ENCODE results near the gene PCYOX1L.

Gene PCYOX1L

DNA sequence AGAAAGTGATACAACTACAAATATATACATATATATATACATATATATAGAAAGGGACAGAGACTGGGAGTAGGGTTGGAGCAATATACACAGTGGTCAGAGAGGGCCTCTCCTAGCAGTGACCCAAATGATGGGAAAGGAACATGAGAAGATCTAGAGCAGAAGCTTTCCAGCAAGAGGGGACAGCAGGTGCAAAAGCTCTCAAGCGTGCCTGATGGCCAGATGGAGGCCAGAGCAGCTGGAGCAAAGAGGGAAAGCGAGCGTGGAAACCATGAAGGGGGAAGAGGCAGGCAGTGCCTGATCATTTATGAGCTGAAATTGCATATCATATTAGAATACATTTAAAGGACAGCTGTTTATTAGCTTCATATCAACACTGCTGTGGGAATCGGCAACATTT, 20.1 kb upstream of the PCYOX1L start:
- no peak for DNase-seq (ENCODE audit: low read depth, low spot score)

DNA sequence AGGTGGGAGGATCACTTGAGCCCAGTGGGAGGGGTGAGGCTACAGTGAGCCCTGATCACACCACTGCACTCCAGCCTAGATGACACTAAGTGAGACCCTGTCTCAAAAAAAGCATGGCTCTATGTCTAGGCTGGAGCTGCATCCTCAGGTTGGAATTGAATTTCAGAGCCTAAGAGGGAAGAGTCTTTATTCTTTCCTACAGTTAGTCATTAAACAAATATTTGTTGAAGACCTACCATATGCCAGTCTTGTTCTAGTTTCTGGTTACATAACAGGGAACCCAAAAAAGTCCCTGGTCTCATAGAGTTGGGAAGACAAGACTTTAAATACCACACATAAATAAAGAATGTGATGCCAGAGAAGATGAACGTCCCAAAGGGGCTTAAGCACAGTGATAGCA, 19.5 kb upstream of the PCYOX1L start:
- DNase-seq (ENCODE audit: low read depth, low spot score): no peak

DNA sequence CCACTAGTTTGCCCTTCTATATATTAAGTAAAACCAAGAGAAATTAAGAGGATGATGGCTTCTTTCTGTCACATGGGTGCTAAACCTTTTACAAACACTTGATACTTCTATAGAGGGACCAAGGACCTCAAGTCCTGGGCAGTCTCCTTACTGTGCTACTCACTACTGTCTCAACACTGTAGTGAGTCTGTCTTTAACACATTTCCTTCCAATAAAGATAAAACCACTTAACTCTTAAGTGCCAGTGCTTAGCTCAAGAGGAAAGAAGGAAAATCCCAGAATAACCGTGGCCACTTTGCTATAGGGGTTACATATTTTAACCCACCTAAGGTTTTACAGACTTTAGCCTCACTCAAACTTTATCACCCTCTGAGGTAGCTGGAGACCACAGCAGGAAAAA, 16.9 kb upstream of the PCYOX1L start:
- DNase-seq (ENCODE audit: low read depth, low spot score): no peak

DNA sequence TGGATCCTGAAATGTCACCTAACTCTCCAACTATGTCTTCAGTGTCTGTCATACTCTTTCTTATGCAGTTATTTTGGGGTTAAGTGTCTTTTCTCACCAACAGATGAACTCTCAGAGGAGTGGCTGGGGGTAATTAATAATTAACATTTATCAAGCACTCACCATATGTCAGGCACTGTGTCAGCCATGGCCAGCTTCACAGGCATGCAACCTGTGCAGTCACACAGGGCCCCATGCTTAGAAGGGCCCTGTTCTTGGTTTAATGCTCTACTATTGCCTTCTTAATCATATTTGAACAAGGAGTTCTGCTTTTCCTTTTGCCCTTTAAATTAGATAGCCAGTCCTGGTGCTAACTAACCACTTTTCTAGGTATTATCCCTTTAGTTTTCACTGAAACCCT, 16.0 kb upstream of the PCYOX1L start:
- DNase-seq (ENCODE audit: low read depth, low spot score): no peak

DNA sequence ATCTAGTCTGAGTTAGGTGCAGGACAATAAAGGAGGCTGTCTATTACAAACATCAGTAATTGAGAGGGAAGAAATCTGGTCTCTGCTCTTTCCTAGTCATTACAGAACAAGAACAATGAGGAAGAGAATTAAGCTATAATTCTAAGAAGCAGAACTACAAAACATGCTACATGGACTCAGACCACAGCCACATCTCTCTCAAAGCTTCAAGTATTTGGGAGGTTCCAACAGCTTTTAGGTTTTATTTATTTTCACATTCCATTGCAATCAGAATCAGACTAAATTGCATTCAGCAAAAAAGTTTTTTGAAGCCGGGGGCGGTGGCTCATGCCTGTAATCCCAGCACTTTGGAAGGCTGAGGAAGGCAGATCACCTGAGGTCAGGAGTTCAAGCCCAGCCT, 13.7 kb upstream of the PCYOX1L start:
- no peak for DNase-seq (ENCODE audit: low read depth, low spot score)

DNA sequence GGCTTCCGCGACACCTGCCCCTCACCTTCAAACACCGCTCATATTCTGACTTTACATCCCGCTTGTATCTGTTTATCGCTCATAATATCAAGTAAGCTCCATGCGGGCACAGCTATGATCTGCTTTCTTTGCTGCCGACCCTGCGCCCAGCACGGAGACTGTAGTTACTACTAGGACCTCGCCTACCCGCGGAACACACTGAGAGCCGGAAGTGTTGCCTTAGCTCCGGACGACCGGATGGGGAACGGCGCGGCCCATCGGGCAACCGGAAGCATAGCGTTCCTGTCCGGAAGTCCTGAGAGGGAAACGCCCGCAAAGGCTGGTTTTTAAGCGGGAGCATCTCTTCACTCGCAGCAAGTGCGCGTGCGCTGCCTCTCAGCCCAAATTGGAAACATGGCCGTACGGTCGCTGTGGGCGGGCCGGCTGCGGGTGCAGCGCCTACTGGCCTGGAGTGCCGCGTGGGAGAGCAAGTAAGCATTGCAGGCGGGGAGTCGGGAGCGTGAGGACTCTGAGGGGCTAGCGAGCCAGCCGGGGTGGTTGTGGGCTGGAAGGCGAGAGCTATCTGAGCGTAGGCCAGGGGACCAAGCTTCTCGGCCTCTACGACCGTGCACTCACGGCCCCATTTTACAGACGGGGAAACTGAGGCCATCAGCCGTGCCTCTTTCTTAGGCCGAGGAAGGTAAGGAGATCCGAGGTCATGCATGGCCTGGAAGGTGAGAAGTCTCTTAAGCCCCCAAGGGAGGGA, 12.5 kb upstream of the PCYOX1L start, which contains the start of gene GRPEL2:
GRPEL2 (plus strand) TSS at position 353 of the 745 bp plus-strand sequence; CDS start at position 394, 41 bp downstream.
- peak; percentile 79 for DNase-seq (ENCODE audit: low read depth, low spot score)

DNA sequence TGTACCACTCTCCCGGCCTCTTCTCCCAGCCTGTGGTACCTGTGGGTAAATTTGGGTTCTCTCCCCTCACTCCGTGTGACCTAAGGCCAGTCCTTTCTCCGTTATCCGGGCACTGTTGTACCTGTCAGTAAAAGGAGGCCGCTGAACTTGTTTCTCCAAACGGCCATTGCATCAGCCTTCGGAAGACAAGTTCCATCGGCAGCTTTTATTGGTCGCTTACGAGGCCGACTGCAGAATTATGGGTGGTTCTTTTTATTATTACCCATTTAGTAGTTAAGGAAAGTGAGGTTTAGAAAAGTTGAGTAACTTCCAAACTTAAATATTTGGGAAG, 12.0 kb upstream of the PCYOX1L start:
- no peak for DNase-seq (ENCODE audit: low read depth, low spot score)

DNA sequence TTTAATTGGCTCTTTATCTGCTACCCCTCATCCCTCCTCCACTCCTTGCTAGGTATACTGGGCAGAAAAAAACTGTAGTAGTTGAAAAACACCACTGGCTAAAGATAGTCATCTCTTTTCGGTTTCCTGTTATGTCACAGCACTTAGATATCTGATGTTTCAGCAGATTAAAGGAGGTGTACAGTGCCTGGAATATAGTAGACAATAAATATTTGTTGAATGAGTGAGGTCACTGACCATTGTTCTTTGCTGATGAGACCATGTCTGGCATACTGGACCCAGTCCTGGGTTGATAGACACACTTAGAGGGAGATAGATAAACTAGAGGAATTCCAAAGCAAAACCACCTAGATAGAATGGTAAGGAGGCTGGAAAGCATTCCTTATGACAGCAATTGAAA, 9.3 kb upstream of the PCYOX1L start:
- DNase-seq (ENCODE audit: low read depth, low spot score): no peak

DNA sequence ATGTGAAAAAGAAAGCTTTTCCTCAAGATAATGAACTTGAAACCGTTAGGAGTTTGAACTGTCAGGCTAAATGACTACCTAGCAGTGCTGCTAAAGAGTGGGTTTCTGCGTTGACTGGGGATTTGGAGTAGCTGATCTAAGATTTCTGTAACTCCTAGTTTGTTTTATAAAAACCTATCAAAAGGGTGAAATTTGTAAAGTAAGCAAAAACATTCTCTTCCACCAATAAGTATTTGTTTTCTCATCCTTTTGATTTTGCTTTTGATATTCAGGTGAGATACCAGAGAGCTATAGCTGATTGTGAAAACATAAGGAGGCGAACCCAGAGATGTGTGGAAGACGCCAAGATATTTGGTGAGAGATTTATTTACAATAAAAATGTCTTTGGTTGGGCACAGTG, 8.5 kb upstream of the PCYOX1L start:
- DNase-seq (ENCODE audit: low read depth, low spot score): no peak

DNA sequence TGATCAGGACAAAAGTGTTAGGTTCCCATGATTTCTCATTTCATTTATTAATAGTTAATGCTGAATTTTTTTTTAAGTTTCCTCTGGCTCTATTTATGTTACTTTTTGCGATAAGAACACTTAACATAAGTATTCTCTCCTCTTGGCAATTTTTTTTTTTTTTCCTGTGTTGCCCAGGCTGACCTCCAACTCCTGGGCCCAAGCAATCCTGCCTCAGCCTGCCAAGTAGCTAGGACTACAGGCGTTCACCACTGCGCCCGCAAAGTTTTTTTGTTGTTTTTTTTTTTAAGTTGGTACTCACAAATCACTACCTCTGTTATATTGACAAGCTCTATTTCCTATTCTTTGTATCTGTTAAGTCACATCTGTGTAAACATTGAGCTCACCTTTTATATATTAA, 5.7 kb upstream of the PCYOX1L start:
- no peak for DNase-seq (ENCODE audit: low read depth, low spot score)

DNA sequence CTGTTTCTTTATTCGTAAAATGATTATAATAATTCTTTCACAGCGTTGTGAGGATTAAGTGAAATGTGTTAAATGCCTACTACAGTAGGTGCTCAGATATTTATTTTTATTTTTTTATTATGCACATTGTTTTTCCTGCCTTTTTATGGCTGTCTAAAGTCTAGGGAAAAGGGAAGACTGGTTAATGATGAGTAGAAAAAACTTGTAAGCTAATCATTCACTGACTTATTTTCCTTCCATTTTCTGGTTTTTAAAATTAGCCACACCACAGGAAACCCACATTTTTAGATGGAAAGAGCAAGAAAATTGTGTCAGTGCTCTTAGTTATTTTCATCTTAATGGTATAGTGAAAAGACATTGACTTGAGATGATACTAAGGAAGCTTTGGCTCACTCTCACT, 3.9 kb upstream of the PCYOX1L start:
- no peak for DNase-seq (ENCODE audit: low read depth, low spot score)

DNA sequence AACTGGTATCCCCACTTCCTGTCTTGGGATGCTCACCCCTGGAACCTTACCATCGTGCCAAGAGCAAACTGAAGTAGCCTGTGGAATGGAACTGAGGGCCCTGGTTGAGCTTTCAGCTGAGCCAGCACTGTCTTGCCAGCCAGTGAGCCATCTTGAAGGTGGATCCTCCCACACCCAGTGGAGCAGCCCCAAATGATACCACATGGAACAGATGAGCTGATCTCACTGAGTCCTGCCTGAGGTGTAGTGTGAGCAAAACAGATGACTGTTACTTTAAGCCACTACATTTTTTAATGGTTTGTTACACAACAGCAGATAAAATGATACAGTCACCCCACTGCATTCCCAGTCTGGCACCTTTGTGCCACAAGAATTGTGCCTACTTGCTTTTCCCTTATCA, 2.2 kb upstream of the PCYOX1L start:
- DNase-seq (ENCODE audit: low read depth, low spot score): no peak

DNA sequence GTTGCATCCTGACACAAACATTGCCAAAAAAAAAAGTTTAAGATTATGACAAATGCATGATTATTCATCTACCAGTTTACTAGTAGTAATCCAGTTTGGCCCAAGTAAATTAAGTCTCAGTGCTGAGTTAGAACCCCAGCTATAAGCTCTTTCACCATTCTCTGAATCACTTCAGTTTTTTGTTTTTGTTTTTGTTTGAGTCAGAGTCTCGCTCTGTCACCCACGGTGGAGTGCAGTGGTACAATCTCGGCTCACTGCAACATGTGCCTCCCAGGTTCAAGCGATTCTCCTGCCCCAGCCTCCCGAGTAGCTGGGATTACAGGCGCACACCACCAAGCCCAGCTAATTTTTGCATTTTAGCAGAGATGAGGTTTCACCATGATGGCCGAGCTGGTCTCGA, 1.5 kb upstream of the PCYOX1L start:
- no peak for DNase-seq (ENCODE audit: low read depth, low spot score)

DNA sequence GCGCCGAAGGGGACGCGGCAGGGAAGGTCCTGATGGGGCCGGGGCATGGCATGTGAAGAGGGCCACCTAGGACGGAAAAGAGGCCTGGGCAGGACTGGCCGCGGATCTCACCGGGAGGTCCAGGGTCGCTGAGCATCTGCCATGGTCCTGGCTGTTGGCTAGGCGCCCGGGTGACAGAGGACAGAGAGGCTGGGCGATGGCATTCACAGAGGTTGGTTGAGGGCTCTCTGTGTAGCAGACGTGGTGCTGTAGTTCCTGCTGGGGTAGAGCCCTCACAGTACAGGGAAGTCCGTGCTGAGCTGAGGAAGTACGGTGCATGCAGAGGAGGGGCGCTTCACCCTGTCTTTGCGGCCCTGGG, 427 bp downstream of the PCYOX1L start:
- no peak for DNase-seq (ENCODE audit: low read depth, low spot score)

DNA sequence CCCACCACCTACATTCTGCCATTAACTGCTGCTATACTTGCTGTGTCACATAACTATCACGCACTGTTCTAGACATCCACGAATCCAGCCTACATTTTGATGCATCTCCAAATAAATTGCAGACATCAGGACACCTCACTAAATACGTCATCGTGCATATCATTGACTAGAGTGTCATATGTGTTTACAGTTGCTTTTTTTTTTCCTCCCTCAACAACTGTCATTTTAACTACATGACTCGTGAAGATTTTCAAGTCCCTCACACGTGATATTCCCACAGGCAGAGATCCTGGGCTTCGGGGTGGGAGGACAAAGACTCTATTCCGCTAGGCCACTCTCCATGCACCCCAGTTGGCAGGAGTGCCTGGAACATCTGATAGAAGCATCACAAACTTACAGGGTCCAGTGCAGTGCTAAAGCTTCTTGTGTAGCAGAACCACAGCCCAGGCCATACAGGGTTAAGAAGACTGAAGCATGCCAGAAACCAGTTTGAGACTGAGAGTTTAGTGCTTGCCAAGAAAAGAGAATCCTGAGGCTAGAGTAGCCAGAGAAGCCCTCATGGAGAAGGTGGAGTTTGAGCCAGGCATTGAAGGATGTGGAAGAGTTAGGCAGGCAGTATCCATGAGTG, 1.1 kb downstream of the PCYOX1L start:
- DNase-seq (ENCODE audit: low read depth, low spot score): no peak

DNA sequence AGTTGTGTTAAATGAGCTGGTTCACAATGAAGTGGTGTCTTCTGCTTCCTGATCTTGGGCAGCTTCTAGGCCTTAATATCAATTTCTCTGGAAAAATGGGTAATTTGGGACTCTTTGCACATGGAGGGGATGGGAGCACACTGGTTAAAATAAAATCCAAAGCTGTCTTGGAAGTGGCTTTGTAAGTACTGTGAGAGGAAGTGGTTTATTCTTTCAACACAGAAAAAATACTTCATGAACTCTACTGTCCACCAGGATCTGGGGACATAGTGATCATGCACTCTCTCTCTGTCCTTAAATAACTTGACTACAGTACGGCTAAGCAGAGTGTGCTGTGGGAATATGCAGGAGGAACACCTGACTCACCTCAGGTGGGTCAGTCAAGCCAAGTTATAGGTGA, 2.4 kb downstream of the PCYOX1L start:
- DNase-seq (ENCODE audit: low read depth, low spot score): no peak

DNA sequence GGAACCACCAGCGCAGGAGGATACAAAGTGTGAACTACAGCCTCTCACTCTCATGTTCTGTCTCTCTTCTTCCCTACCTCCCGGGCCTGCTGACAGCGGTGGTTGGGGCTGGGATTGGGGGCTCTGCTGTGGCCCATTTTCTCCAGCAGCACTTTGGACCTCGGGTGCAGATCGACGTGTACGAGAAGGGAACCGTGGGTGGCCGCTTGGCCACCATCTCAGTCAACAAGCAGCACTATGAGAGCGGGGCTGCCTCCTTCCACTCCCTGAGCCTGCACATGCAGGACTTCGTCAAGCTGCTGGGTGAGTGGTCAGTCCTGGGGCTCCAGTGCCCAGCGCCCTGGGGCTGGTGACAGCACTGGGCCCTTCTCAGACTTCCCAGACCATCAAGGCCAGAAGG, 4.7 kb downstream of the PCYOX1L start:
- no peak for DNase-seq (ENCODE audit: low read depth, low spot score)

DNA sequence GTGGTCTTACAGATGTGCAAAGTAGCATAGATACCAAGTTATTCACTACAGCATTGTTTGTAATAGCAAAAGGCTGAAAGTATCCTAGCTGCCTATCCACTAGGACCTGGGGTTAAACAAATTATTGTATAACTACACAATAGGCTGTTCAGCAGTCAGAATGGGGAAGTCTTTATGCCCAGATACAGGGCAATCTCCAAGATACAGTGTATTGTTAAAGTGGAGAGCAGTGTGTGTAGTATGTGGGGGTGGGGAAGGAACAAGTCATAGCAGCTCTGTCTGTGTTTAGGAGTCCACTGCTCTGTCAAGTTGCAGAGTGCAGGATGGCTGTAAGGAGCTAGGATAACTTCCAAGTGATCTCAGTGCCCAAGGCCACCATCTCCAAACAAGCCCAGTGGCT, 5.5 kb downstream of the PCYOX1L start:
- no peak for DNase-seq (ENCODE audit: low read depth, low spot score)

DNA sequence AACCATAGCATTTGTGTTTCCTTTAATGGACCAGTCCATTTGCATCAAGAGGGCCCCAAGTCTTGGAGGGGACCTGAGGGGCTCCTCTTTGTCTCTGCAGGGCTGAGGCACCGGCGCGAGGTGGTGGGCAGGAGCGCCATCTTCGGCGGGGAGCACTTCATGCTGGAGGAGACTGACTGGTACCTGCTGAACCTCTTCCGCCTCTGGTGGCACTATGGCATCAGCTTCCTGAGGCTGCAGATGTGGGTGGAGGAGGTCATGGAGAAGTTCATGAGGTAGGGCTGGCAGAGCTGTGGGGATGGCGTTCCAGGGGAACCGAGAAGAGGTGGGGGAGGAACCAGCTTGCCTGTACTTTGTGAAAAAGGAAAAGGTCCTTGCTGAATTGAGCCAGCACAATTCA, 6.1 kb downstream of the PCYOX1L start:
- DNase-seq (ENCODE audit: low read depth, low spot score): no peak

DNA sequence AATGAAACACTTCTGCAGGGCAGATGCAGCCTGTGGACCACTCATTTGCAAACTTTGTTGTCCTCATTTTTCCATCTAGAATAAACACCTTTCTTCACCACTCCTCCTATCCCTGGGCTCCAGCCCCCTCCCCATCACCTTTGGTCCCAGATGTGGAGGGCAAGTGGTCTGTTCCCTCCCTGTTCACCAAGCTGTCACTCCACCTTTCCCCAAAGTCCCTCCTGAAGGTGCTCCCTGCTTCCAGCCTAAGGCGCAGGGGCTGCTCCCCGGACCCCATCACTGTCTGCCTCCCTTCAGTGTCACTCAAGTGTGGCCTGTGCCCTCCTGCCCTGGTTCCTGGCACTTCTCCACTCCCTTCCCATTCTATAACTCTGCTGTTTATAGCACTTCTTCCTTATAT, 6.9 kb downstream of the PCYOX1L start:
- no peak for DNase-seq (ENCODE audit: low read depth, low spot score)

DNA sequence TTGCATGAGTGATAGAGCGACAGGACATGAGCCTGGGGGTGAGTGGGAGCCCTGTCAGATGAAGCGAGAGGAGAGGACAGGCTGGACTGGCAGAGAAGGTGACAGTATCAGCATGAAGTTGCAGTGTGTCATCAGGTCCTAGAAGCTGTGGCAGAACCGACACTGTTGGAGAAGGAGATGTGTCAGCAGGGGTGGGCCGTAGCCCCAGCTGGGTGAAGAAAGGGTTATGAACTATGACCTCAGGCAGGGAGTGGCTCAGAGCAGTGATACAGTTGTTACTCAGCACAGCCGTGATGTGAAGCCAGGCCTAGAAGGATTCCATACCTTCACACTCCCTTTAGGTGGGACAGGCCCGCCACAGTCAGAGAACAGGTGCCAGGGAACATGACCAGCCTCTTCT, 7.6 kb downstream of the PCYOX1L start:
- no peak for DNase-seq (ENCODE audit: low read depth, low spot score)

DNA sequence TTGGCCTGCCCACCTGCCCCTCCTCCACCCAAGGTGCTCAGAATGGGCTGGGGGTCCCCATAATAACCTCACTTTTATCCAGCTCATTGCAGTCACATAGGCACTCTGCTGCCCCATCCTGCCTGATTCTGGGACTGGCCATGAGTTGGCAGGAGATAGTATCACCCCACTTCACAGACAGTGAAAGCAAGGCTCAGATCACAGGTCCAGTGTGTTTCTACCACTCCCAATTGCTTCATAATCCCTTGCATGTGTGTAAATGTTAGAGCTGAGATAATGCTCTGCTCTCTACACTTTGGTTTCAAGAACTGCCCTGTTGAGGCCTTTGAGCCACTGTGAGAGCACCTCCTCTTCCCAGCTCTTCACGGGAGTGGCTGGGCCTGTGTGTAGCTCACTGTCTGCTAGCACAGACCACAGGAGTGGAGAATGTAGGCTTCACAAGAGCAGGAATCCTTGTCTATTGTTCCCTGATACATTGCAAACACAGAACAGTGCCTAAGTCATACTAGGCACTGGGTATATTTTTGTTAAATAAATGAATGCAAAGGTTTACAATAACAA, 8.4 kb downstream of the PCYOX1L start:
- DNase-seq (ENCODE audit: low read depth, low spot score): no peak

DNA sequence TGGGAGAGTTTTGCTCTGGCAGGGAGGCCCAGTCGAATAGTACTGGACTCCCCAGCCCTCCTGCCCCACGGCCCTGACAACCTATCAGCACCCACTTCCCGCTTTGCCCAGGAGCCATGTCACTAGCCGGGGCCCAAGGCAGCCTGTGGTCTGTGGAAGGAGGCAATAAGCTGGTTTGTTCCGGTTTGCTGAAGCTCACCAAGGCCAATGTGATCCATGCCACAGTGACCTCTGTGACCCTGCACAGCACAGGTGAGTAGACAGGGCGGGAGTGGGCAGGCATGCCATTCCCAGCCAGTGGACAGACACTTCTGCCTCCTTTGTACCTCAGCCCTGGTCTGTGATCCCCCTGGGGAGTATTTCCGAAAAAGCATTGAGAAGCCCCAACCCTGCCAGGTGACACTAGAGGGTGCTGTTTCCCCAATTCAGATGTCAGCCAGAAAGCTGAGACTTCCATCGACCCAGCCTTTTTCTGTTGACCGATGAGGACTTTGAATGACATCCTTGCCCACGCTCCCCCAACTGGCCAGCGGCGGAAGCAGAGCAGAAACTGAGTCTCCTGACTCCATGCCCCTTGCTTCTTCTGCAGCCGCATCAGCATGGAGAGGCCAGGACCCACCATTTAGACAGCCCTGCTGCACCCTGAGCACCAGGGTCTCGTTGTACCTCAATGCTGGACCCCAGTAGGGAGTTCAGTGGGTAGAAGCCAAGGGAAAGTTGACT, 9.6 kb downstream of the PCYOX1L start:
- peak; percentile 40 for DNase-seq (ENCODE audit: low read depth, low spot score)
